Measurements from ENCODE around the gene HARS2.
A peak's percentile ranks its signal among the peaks of the same experiment; 100 is the strongest.
"Not testable (repeated sequence)": the region's sequence is repeated elsewhere in the genome, so short reads cannot be mapped to it uniquely, and the experiment has no call there.

Gene HARS2

GRCh38 chr5:140700177-140701144 lies 9.2 kb downstream of the HARS2 start, which contains the start of gene ZMAT2:
TSS of gene ZMAT2 (plus strand) at chr5:140700447. CDS start at chr5:140700461, 14 bp downstream.
- DNase-seq = peak; percentile 96 to 99 (median 98)

GRCh38 chr5:140707812-140708211 lies 16.6 kb downstream of the HARS2 start:
- no peak for DNase-seq

- DNase-seq = not testable (repeated sequence)
These were observed 17.5 kb downstream of the HARS2 start for GRCh38 chr5:140708787-140709186.

GRCh38 chr5:140710899-140711552 lies 19.8 kb downstream of the HARS2 start:
- DNase-seq = peak; percentile 95 to 99 (median 97)

- no peak for DNase-seq
These were observed 20.5 kb downstream of the HARS2 start for GRCh38 chr5:140711794-140712193.

- DNase-seq = no peak
These were observed 22.4 kb downstream of the HARS2 start for GRCh38 chr5:140713562-140714094.

- DNase-seq = not testable (repeated sequence)
These were observed 25.0 kb downstream of the HARS2 start for GRCh38 chr5:140716238-140716637.

GRCh38 chr5:140718266-140718592 lies 27.0 kb downstream of the HARS2 start:
- DNase-seq = no peak

- not testable (repeated sequence) for DNase-seq
These were observed 29.5 kb downstream of the HARS2 start for GRCh38 chr5:140720738-140721137.

- DNase-seq = not testable (repeated sequence)
These were observed 30.1 kb downstream of the HARS2 start for GRCh38 chr5:140721395-140721794.

- DNase-seq = peak; percentile 52 to 72 (median 62)
These were observed 34.7 kb downstream of the HARS2 start for GRCh38 chr5:140725799-140726471.

GRCh38 chr5:140733098-140733497 lies 41.8 kb downstream of the HARS2 start:
- DNase-seq = no peak

- DNase-seq = peak in 1 of 4 experiments; percentile 45
These were observed 43.1 kb downstream of the HARS2 start for GRCh38 chr5:140734354-140734753.

- no peak for DNase-seq
These were observed 46.2 kb downstream of the HARS2 start for GRCh38 chr5:140737486-140737885.

GRCh38 chr5:140741967-140742366 lies 50.7 kb downstream of the HARS2 start:
- no peak for DNase-seq
